HG02852 (cell line): ENCODE data around the gene KMT2C.
A peak's percentile ranks its signal among the peaks of the same experiment; 100 is the strongest.
"Not testable (repeated sequence)": the region's sequence is repeated elsewhere in the genome, so short reads cannot be mapped to it uniquely, and the experiment has no call there.

Experiments used
- ATAC-seq: cut with Tn5 transposase; IDR thresholded peaks from one replicate; pipeline ENCODE4 v1.9.1; 2021; ENCODE audit warnings: mild to moderate bottlenecking, moderate library complexity; ENCODE audit not compliant: unreplicated experiment

Gene KMT2C

DNA sequence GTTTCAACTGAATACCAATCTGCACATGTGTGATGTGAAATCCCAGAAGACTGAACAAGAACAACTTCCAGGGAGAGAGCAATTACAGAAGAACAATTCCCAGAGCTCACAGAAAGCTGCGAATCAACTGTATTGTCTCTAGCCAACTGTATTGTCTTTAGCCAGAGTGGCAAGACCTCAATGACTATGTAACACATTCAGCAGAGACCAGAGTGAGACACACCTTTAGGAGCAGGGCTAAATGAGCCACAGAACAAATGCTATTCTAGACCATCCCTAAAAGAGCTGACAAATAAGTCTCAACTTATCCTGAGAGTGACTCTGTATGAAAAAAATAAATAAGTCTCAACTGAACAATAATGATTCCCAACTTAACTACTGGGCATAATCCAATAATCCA, 72.0 kb downstream of the KMT2C start:
- ATAC-seq, result no peak

DNA sequence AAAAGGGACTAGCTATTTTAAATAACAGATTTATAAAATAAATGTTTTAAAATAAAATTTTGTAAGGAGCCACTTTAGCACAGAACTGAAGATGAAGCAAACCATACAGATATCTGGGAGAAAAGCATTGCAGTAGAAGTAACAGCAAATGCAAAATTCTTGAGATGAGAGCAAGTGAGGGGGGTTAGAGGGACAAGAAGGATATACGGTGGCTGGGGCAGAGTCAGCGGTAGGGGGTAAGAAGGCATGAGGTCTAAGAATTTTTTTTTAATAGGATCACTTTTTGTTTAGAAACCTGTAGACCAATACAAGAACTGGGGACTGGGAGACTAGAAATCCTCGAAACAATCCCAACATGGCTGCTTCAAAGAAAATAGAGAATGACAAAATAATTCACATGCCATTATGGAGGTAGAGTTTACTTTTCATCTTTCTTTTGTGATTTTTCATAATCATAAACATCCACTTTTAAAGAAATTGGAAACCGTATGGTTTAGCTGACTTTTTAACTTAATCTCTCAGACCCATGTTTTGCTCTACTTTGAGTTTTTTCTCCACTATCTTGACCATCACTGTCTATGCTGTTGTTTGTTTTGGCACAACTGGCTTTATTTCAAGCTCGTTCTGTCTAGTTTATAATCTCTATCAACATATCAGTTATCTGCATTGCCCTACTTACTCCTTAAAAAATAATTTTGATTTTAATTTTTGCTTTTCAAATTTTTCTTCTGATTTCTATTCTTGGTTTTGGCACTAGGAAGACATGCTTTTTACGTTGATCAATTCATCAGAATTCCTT, 73.5 kb downstream of the KMT2C start:
- no peak for ATAC-seq

DNA sequence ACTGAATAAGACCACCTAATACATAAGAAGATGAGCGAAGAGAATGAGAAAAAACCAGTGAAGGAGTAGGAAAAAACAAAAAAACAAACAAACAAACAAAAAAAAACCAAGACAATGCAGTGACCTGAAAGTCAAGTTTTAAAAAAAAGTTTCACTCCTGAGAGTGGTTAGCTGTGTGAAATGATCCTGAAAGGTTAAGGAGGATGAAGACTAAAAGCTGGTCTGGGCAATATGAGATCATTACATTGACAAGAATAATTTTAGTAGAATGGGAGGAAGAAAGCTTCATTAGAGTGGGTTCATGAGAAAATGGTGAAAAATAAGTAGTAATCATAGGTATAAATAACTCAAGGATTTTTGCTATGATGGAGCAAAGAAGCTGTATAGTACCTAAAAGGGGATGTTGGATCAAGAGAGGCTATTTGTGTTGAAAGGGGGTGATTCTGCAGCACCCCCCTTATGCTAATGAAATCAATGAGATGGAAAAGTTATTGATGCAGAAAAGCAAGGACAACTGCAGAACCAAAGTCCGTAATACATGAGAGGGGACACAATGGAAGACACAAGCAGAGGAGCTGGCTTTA, 80.2 kb downstream of the KMT2C start:
- ATAC-seq, result peak; percentile 71

DNA sequence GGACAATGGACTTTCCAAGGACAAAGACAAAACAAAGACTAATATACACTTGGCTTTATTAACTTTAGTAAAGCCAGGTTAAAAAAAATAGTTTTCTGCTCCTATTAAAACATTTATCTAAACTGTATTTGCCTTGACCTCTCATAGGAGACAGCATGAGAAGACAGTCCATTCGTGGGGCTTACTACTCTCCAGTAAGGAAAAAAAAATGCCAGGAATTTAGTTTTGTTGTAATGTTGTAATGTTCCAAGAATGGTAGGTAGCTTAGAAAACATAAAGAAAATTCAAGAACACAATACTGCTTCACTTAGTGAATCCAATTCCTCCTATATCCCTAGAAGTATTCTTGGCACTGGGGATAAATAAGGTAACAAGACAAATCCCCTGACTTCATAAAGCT, 81.7 kb downstream of the KMT2C start:
- no peak for ATAC-seq

DNA sequence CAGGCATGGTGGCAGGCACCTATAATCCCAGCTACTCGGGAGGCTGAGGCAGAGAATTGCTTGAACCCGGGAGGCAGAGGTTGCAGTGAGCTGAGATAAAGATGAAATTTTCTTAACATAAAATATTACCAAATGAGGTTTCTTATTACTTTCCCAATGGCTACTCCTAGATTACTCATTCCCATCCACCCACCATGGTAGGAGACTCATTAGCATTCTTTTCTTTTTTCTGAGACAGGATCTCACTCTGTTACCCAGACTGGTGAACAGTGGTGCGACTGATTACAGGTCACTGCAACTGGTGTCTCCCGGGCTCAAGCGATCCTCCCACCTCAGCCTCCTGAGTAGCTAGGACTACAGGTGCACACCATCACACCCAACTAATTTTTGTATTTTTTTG, 82.5 kb downstream of the KMT2C start:
- not testable (repeated sequence) for ATAC-seq

DNA sequence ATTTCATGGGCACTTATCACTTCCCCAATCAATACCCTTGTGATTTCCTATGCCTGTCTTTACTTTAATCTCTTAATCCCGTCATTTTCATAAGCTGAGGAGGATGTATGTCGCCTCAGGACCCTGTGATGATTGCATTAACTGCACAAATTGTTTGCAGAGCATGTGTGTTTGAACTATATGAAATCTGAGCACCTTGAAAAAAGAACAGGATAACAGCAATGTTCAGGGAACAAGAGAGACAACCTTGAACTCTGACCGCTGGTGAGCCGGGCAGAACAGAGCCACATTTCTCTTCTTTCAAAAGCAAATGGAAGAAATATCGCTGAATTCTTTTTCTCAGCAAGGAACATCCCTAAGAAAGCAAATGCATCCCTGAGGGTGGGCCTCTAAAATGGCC, 84.1 kb downstream of the KMT2C start:
- not testable (repeated sequence) for ATAC-seq

DNA sequence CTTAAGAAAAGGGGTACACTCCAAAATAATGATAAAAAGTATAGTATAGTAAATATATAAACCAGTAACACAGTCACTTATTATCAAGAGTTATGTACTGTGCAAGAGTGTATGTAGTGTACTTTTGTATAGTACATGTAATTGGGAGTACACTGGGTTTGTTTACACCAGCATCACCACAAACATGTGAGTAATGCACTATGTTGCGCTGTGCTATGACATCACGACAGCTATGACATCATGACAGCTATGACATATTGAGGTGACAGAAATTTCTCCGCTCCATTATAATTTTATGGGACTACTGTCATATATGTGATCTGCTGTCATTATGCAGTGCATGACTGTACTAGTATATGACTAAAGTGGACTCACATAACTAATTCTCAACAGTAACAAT, 84.6 kb downstream of the KMT2C start:
- no peak for ATAC-seq

DNA sequence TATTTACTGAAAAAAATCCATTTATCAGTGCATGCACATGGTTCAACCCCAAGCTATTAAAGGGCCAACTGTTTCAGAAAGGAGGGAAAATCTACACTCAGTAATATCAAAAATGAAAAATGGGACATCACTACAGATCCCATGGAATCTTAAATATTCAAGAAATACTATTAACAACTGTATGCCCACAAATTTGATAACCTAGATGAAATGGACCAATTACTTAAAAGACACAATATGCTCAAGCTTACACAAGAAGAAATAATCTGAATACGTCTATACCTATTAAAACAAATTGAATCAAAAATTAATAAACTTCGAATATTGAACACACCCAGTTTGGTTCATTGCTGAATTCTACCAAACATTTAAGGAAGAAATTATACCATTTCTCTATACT, 87.9 kb downstream of the KMT2C start:
- ATAC-seq, result no peak

DNA sequence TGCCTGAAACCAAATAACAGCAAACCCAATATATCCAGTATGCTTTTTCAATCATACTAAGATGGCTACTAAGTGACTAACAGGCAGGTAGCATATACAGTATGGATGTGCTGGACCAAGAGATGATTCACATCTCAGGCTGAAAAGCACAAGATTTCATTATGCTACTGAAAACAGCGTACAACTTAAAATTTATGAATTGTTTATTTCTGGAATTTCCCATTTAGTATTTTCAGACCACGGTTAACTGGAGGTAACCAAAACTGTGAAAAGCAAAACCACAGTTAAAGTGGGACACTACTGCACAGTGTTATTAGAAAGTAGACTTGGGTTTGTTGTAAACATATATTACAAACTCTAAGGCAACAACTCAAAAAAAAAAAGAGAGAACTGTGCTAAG, 91.5 kb downstream of the KMT2C start:
- ATAC-seq, result peak; percentile 60

DNA sequence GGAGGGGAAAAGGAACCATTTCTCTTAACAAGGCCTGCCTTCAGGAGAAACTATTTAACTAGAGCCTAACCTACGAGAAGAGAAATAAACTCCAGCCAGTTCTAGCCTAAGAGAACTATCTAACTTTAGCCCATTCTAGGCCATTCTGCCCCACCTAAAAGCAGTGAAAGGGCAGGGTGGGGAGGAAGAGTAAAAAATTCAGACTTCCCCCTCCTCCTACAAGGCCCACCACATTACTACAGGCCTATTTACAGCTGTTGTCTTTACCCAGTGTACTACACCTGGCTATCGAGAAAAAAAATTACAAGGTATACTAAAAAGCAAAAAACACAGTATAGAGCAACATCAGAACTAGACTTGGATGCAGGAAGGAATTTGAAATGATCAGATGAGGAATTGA, 93.0 kb downstream of the KMT2C start:
- no peak for ATAC-seq

DNA sequence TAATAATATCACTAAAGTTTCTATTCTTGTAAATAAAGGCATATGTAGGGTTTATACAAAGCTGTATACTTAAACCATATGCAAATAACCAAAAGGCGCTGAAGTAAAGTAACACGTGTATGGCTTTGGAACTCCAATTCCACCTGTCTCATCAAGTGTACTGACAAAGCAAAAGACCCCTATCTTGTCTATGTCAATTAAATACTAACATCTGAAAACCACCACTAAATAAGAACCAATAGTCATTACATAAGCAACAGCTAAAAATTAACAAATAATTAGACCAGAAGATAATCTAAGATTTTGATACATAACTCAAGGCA, 93.9 kb downstream of the KMT2C start:
- ATAC-seq, result no peak

DNA sequence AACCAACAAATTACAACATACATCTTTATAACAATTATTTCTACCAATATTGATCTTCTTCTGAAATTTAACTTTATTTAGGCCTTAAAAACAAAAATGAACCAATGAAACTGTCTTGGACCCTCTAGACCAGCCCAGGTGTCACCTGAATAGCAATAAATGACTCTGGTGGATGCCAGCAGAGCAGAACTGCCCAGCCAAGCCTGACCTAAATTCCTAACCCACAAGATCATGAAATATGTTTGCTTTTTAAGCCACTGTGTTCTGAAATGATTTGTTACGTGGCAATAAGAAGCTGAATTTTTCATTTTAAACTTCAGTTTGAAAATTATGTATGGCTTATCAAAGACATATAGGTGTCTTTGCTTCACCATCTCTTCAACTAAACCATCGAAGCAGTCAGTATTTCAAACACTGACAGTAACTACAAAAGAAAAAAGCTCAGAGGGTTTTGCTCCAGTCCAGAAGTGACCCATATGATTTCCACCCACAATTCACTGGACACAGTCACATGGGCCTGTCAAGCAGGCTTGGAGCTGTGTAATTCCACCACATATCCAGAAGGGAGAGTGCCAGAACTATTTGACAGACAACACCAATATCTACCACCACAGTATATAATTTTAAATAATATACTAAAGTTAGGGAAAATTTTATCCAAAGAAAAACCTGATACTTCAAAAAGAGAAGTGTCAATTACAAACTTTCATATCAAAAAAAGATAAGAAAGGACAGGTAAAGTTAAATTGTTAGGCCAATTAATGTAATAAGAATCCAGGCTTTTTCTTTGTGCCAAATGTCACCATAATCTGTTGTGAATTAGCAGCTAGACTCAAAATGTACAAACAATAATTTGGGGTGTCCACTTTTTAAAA, 94.5 kb downstream of the KMT2C start:
- ATAC-seq, result peak; percentile 54

DNA sequence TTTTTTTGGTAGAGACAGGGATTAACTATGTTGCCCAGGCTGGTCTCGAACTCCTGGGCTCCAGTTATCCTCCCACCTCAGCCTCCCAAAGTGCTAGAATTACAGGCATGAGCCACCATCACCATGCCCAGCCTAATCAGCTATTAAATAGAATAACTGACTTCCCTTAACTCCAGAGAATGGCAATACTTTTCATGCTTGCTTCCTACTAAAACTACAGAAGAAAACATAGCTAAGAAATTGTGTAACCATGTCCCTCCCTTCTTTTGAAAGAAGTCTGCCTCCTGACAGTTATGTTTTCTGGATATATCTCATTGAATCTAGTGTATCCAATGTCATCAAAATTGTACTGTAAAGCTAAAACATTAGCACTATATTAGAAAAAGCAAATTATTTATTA, 95.6 kb downstream of the KMT2C start:
- ATAC-seq, result no peak

DNA sequence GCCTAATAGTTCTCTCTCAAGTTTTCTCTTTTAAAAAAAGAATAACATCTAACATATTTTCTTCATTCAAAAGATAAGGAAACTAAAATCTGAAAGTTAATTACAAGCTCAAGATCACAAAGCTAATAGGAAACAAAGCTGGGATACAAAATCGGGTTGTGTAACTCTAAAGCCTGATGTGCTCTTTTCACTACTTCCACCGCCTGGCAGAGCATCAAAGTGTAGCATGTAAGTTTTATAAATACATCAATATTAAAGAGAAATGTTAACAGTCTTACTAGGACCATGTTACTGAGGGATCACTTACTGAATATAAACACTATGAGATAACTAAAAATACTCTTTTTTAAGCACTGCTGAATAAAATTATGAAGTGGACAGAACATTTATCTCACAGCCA, 97.2 kb downstream of the KMT2C start:
- ATAC-seq, result no peak

DNA sequence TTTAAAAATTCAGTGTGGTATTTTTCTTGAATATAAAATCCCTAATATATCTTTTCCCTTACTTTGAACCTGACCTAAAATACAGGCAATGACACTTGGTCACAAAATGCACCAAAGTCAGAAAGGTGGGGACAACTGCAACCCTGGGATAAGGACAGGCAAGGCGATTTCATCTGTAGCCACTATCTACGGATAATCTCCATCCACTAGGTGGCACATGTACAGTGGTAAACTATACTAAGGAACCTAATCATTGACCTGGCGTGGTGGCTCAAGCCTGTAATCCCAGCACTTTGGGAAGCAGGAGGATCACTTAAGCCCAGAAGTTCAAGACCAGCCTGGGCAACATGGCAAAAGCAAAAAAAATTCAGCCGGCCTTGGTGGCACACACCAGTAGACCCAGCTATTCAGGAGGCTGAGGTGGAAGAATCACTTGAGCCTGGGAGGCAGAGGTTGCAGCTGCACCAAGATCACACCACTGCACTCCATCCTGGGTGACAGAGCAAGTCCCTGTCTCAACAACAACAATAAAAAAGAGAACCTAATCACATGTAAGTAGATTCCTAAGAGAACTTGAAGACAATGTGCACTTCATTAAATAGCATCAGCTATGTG, 98.9 kb downstream of the KMT2C start:
- ATAC-seq, result no peak

DNA sequence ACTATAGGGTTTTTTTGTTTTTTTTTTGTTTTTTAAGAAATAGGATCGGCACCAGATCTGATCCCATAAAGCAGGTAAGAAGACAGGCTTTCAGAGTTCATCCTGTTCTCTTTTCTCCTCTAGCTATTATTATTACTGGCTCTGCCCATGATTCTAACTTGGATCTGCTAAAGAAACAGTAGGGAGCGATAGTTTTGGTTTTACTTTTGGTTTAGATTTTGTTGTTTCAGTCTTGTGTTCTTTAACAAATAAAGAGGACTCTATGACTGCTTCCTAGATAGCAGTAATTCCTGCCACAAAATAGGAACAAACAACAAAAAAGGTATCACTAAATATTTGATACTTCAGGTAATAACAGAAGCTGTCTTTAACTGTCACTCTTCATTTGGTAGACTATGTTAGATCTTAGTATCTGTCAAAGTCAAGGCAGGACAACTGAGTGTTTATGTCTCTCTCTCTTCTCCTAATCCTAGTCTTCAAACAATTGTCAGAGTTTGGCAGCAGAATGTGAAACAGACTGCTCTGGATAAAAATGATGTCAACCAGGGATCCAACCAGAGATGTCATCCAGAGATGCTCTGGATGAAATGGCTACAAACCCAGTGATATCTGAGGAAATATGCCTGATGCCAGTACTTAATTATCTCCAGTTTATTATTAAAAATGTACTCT, 99.8 kb downstream of the KMT2C start:
- ATAC-seq, result peak; percentile 61

DNA sequence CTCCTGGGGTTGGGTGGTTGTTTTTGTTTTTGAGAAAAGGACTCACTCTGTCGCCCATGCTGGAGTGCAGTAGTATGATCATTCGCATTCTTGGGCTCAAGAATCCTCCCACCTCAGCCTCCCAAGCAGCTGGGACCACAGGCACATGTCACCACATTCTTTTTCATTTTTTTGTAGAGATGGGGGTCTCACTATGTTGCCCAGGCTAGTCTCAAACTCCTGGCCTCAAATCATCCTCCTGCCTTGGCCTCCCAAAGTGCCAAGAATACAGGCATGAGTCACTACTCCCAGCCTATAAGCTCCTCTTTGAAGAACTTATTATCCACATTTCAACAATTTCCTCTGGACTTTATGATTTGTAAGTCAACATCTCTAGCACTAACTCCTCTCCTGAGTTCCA, 102.7 kb downstream of the KMT2C start:
- ATAC-seq, result no peak

DNA sequence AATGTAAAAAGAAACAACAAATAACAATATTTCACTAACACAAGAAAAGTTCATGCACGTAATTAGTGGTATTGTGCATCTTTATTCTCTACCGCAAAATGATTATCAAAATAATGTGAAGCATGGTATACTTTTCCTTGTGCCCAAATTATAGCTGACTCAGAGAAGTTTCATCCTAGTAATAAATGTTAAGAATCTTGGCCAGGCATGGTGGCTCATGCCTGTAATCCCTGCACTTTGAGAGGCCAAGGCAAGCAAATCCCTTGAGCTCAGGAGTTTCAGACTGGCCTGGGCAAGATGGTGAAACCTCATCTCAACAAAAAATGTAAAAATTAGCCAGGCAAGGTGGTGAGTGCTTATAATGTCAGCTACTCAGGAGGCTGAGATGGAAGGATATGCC, 105.0 kb downstream of the KMT2C start:
- ATAC-seq, result no peak

DNA sequence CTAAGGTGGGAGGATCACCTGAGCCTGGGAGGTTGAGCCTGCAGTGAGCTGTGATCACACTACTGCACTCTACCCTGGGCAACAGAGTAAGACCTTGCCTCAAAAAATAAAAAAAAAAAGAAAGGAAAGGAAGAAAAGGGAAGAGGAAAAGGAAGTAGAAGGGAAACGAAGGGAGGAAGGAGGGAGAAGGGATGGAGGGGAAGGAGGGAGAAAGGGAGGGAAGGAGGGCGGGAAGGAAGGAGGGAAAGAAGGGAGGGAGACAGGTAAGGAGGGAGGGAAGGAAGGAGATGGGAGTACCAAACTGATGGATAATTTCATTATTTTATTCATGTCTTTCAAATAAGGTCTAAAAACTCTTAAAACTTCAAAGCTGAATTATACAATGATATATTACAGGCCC, 106.3 kb downstream of the KMT2C start:
- no peak for ATAC-seq

DNA sequence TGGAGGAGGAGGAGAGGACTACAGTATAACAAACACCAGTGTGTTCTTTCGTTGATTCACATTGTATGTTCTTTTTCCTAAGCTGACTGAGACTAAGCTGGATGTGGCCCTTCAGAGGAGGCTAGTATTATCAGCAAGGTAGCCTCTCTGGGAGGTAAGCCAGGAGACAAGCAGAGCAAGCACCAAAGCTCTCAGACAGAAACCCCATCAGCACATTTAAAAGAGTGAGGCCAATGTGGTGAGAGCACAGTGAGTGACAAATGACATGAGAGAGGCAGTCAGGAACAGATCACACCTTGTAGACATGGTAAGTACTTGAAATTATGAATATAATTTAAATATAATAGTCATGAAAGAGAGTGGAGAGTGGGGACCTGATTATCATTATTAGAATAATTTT, 107.6 kb downstream of the KMT2C start:
- ATAC-seq, result no peak

DNA sequence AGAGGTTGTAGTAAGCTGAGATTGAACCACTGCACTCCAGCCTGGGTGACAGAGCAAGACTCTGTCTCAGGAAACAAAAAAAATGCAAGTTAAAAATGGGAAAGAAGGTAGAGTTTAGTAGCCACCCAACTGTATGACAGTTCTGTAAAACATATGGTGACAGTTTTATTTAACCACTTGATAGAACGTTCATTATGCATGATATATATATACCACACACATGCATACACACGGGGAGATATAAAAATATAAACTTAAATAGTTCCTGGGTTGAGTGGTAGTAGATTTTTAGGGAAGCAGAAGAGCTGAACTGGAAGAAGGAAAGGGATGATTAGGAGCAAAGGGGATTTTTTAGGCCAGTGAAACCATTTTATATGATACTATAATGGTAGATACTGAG, 120.0 kb downstream of the KMT2C start:
- no peak for ATAC-seq
